Left colon (tissue), 2 donors: ENCODE results near the gene GOLGA8O. TPM values are rescaled to one million over a fixed set of nuclear protein-coding genes. Genes with fewer than 3 reads are reported as not detected.

Experiments used
- total RNA-seq, 2 donors: library from RNA; stranded (reverse); fragmentation: NEBNext Ultra II Directional; extraction: Animal tissue kit (Norgen Biotek cat#: 25700); gene quantifications; one replicate each; pipeline ENCODE4 v1.2.1, GENCODE V29; 2021
- donor health status: DM: no; HTN: no; CAD: no.
- donor health status: DM: yes; HTN: yes; CAD: no.

The GOLGA8O gene
- total RNA-seq, 2 donors from 2014 or later = 0.39 to 0.85 TPM

Other genes with a start within 250 kb of the GOLGA8O start
- not detected for gene GOLGA8K, start 52.3 kb downstream of the GOLGA8O start, total RNA-seq
- gene GOLGA8N, start 137.8 kb upstream of the GOLGA8O start, total RNA-seq = 1 to 10 TPM; 2.9 to 3.9 TPM
- gene ARHGAP11A, start 159.9 kb upstream of the GOLGA8O start, total RNA-seq = 10 to 100 TPM in 1 of 2 donors, 1 to 10 TPM in 1; 6.4 to 15.5 TPM
- 1 to 10 TPM; 4.9 to 9.5 TPM for gene SCG5, start 186.1 kb upstream of the GOLGA8O start, total RNA-seq